GM12878 (cell line): ENCODE measurements around the gene KDM8. TPM values are rescaled to one million over a fixed set of nuclear protein-coding genes. Genes with fewer than 3 reads are reported as not detected.
A peak's percentile ranks its signal among the peaks of the same experiment; 100 is the strongest.

Source experiments
- ATAC-seq: fragments of 200-7000 bp; cut with Tn5 transposase; 3 replicates; pipeline ENCODE4 v1.9.1; 2020; ENCODE audit warnings: mild to moderate bottlenecking, moderate library complexity
- BruUV-seq: library from RNA; stranded (reverse); fragments of 400-500 nt; replicated peaks from 2 replicates; lab custom pipeline; 2021; lab: Mats Ljungman, UMichigan
- CTCF ChIA-PET: fragments of 300-600 bp; sonication (Branson Sonifier 250); formaldehyde crosslinking; extraction: SDS; loops from one replicate; lab custom pipeline; 2021; ENCODE audit warnings: inconsistent platforms; lab: Yijun Ruan, JAX
- POLR2A ChIA-PET: fragments of 350-600 bp; formaldehyde crosslinking; extraction: SDS; loops from one replicate; lab custom pipeline; 2021; ENCODE audit warnings: inconsistent platforms; lab: Charles Lee
- RAD21 ChIA-PET: fragments of 300-600 bp; sonication (Branson Sonifier 250); formaldehyde crosslinking; loops from one replicate; lab custom pipeline; 2023; ENCODE audit warnings: antibody characterized with exemption; ENCODE audit not compliant: unreplicated experiment; lab: Charles Lee
- SMC1A ChIA-PET: fragments of 300-600 bp; sonication (Branson Sonifier 250); formaldehyde crosslinking; loops from one replicate; lab custom pipeline; 2023; ENCODE audit not compliant: unreplicated experiment, uncharacterized antibody; lab: Charles Lee
- DNase-seq: peaks from one replicate; pipeline ENCODE4 v3.0.0-alpha.2; 2011; ENCODE audit warnings: low read depth, low spot score
- FAIRE-seq: peaks from 3 replicates; lab custom pipeline; 2011; peaks lifted over from hg19 to GRCh38; lab: Jason Lieb, UNC
- H2AFZ ChIP-seq: 2 replicates; pipeline ENCODE4 v1.6.0; 2011; ENCODE audit warnings: low read depth, low read length, control low read depth; ENCODE audit not compliant: control insufficient read depth
- H3K27ac ChIP-seq: 2 replicates; pipeline ENCODE4 v1.5.1; 2011; ENCODE audit warnings: control low read depth; ENCODE audit not compliant: control insufficient read depth, insufficient read depth
- H3K27me3 ChIP-seq, 2 experiments: replicated peaks in 1 of 2; 2 replicates each; pipeline versions ENCODE4 v1.6.0 to v1.6.1; 2011; ENCODE audit warnings: low read length in 1 of 2; ENCODE audit not compliant: control insufficient read depth in 2 of 2, insufficient read depth in 2 of 2
- H3K36me3 ChIP-seq, 2 experiments: 2 replicates each; pipeline ENCODE4 v1.5.1; 2011; ENCODE audit warnings: low read length in 1 of 2; ENCODE audit not compliant: control insufficient read depth in 2 of 2, insufficient read depth in 2 of 2
- H3K4me1 ChIP-seq: 2 replicates; pipeline ENCODE4 v1.6.1; 2011; ENCODE audit warnings: mild to moderate bottlenecking, low read length, moderate library complexity, mixed read lengths; ENCODE audit not compliant: control insufficient read depth, insufficient read depth
- H3K4me2 ChIP-seq: 2 replicates; pipeline ENCODE4 v1.6.0; 2011; ENCODE audit warnings: control low read depth; ENCODE audit not compliant: control insufficient read depth, insufficient read depth
- H3K4me3 ChIP-seq: fragments of 200-600 bp; sonication (generic); 2 replicates; pipeline ENCODE4 v1.5.1; 2016
- H3K79me2 ChIP-seq: 2 replicates; pipeline ENCODE4 v1.6.0; 2011; ENCODE audit warnings: low read length; ENCODE audit not compliant: control insufficient read depth, insufficient read depth
- H3K9ac ChIP-seq: 2 replicates; pipeline ENCODE4 v1.8.0; 2011; ENCODE audit warnings: low read length, control low read depth, mixed read lengths; ENCODE audit not compliant: control insufficient read depth, insufficient read depth
- H3K9me3 ChIP-seq: replicated peaks from 3 replicates; pipeline ENCODE4 v1.5.1; 2011; ENCODE audit warnings: mild to moderate bottlenecking, low read length; ENCODE audit not compliant: control insufficient read depth, insufficient read depth
- H4K20me1 ChIP-seq: 2 replicates; pipeline ENCODE4 v1.6.0; 2011; ENCODE audit not compliant: control insufficient read depth, insufficient read depth
- BACH1 ChIP-seq: fragments of 450-650 bp; IDR thresholded peaks from 2 replicates; pipeline ENCODE4 v1.6.1; 2017; ENCODE audit warnings: mild to moderate bottlenecking, borderline replicate concordance
- BHLHE40 ChIP-seq, 2 experiments: fragments of 450-650 bp in 1 of 2; IDR thresholded peaks; 2 replicates each; pipeline ENCODE4 v1.6.1; 2011 to 2017; ENCODE audit warnings: low read depth in 2 of 2, borderline replicate concordance in 1 of 2, improper control_type of control experiment in 1 of 2, low read length in 1 of 2, mild to moderate bottlenecking in 1 of 2
- CTCF ChIP-seq, 3 experiments: IDR thresholded peaks in 2 of 3; conservative IDR thresholded peaks in 1 of 3; 2 replicates each; pipeline ENCODE4 v1.5.1; 2011; ENCODE audit warnings: low read depth in 3 of 3, low read length in 3 of 3, mild to moderate bottlenecking in 3 of 3, control low read depth in 2 of 3, moderate library complexity in 2 of 3, inconsistent platforms in 1 of 3, mixed read lengths in 1 of 3; ENCODE audit not compliant: control insufficient read depth in 2 of 3, insufficient read depth in 1 of 3; ENCODE audit errors: extremely low read depth in 1 of 3
- HDGF ChIP-seq: fragments of 450-650 bp; IDR thresholded peaks from 2 replicates; pipeline ENCODE4 v1.6.1; 2016; ENCODE audit warnings: antibody characterized with exemption
- HSF1 ChIP-seq: fragments of 150-350 bp; IDR thresholded peaks from 2 replicates; pipeline ENCODE4 v1.6.1; 2014; ENCODE audit warnings: mild to moderate bottlenecking, low read depth, low read length
- JUND ChIP-seq: IDR thresholded peaks from 2 replicates; pipeline ENCODE4 v1.6.1; 2012; ENCODE audit warnings: low read depth, mild to moderate bottlenecking, low read length, improper control_type of control experiment, moderate library complexity
- MEF2B ChIP-seq: fragments of 450-650 bp; IDR thresholded peaks from 2 replicates; pipeline ENCODE4 v1.6.1; 2018; ENCODE audit warnings: mild to moderate bottlenecking, moderate library complexity; ENCODE audit not compliant: partially characterized antibody, poor library complexity, severe bottlenecking
- MYB ChIP-seq: fragments of 150-350 bp; IDR thresholded peaks from 2 replicates; pipeline ENCODE4 v1.6.1; 2014; ENCODE audit warnings: mild to moderate bottlenecking, low read depth, low read length, borderline replicate concordance
- POLR2AphosphoS2 ChIP-seq: IDR thresholded peaks from 2 replicates; pipeline ENCODE4 v1.6.1; 2011; ENCODE audit warnings: low read depth, mild to moderate bottlenecking, low read length, improper control_type of control experiment, moderate library complexity
- RAD21 ChIP-seq: IDR thresholded peaks from 2 replicates; pipeline ENCODE4 v1.6.1; 2011; ENCODE audit warnings: mild to moderate bottlenecking, low read depth, low read length, moderate library complexity; ENCODE audit not compliant: insufficient read depth
- RUNX3 ChIP-seq: IDR thresholded peaks from 2 replicates; pipeline ENCODE4 v1.6.1; 2012; ENCODE audit warnings: low read length, inconsistent platforms
- SUZ12 ChIP-seq: fragments of 200-600 bp; sonication (generic); IDR thresholded peaks from one replicate; pipeline ENCODE4 v1.6.1; 2018; ENCODE audit warnings: antibody characterized with exemption, mild to moderate bottlenecking; ENCODE audit not compliant: unreplicated experiment
- ZBED1 ChIP-seq: IDR thresholded peaks from 2 replicates; pipeline ENCODE4 v1.6.1; 2016; ENCODE audit warnings: borderline replicate concordance
- ZNF24 ChIP-seq: fragments of 450-650 bp; IDR thresholded peaks from 2 replicates; pipeline ENCODE4 v1.6.1; 2017; ENCODE audit warnings: antibody characterized with exemption, mild to moderate bottlenecking
- WGBS: methylation state at CpG from one replicate; pipeline ENCODE4 v1.1.6; 2016; ENCODE audit warnings: low lambda C conversion rate; ENCODE audit not compliant: insufficient replicate concordance, insufficient coverage; ENCODE audit errors: missing lambda C conversion rate; 5-methylcytosine and 5-hydroxymethylcytosine counted together
- in situ Hi-C: fragments of 300-500 bp; cut with MboI; formaldehyde crosslinking; loops from 9 replicates; pipeline ENCODE4 v1.14.3; 2018; ENCODE audit warnings: mixed read lengths
- intact Hi-C: fragments of 100-400 bp; cut with micrococcal nuclease; formaldehyde crosslinking; loops from one replicate; pipeline ENCODE4 v1.14.2; 2022; ENCODE audit not compliant: unreplicated experiment
- polyA plus RNA-seq, 11 experiments: library from polyadenylated mRNA; depleted of rRNA in 4 of 11; unstranded in 6 of 11; stranded (reverse) in 5 of 11; fragments of >200 nt; fragmentation: Nextera tagmentation in 4 of 11; fragmentation: Illumina TruSeq in 1 of 11; extraction: Ambion mirVana in 4 of 11; extraction: Trizol in 1 of 11; gene quantifications; 1 replicate in 1 of 11; 2 replicates in 10 of 11; pipeline versions ENCODE4 v1.2.1 to v1.2.3, GENCODE V29; 2011 to 2016; ENCODE audit warnings: inconsistent platforms in 2 of 11, missing spikeins in 2 of 11, low read depth in 1 of 11
- total RNA-seq, 4 experiments: library from RNA; depleted of rRNA in 3 of 4; stranded (reverse); fragments of >200 nt in 3 of 4; fragmentation: Illumina TruSeq in 1 of 4; extraction: Trizol in 1 of 4; gene quantifications; 2 replicates each; pipeline versions ENCODE4 v1.2.1 to v1.2.3, GENCODE V29; 2013 to 2021
- TF ChIP-seq, protein P1 (sequence below): IDR thresholded peaks from 2 replicates; pipeline ENCODE4 v1.6.1; 2011; ENCODE audit warnings: borderline replicate concordance, low read depth, mild to moderate bottlenecking, moderate library complexity, mixed read lengths, low read length; ENCODE audit not compliant: insufficient read depth; ENCODE audit errors: extremely low read length
- TF ChIP-seq, protein P2 (sequence below): IDR thresholded peaks from 2 replicates; pipeline ENCODE4 v1.6.1; 2012; ENCODE audit warnings: low read depth, low read length, improper control_type of control experiment

The KDM8 gene
- total and polyA plus RNA-seq, 10 of the 15 experiments (the other 5 are each of a cell fraction or from before 2014, with no cell fraction given) = 0.79 to 8.9 (median 5.8) TPM

GRCh38 chr16:27168790-27169189 is 34.5 kb upstream of the KDM8 start (continued):
- TF ChIP-seq HSF1 = no peak
- no peak for TF ChIP-seq ZNF24

GRCh38 chr16:27169511-27170071 is 33.7 kb upstream of the KDM8 start:
- in situ Hi-C loops (loop anchor here (10.0 kb wide), 1 partner anchor 285 kb away; no protein-coding TSS in a partner anchor), intact Hi-C loops (no loop called here)
- 24% methylated on average over 5 of the region's 6 CpGs for WGBS
- H3K36me3 ChIP-seq = no peaks in the 10 kb centered on the region
- FAIRE-seq (no peak), ATAC-seq (peak; percentile 84), DNase-seq (peak; percentile 13)
- H3K4me1 ChIP-seq = peaks cover 13% of the 10 kb centered on the region
- ChIA-PET CTCF (interaction anchor here (0.6 to 3.1 kb wide), 10 partner anchors 9 to 199 kb away, joined by 3 to 24 read pairs (median 6); partner anchors contain the start of gene KDM8), SMC1A (interaction anchor here (1.0 to 2.1 kb wide), 4 partner anchors 14 to 203 kb away, joined by 3 to 6 read pairs (median 4); no protein-coding TSS in a partner anchor), RAD21 (interaction anchor here (0.9 to 1.9 kb wide), 3 partner anchors 56 to 198 kb away, joined by 3 to 13 read pairs (median 4); no protein-coding TSS in a partner anchor), POLR2A (interaction anchor here (0.6 kb wide), 1 partner anchor 59 kb away, joined by 10 read pairs; no protein-coding TSS in a partner anchor)
- BruUV-seq = no TSS peak
- H4K20me1 ChIP-seq = no peaks in the 10 kb centered on the region
- 0 out of 4 replicates have a peak, but pooled peaks cover 0 to 2% of the 10 kb centered on the region in 2 experiments for H3K27me3 ChIP-seq
- no peaks in the 10 kb centered on the region for H3K79me2 ChIP-seq
- H3K4me2 ChIP-seq = peak overlapping the region; percentile 13; the same call in 1 of the 2 replicates
- peak overlapping the region; percentile 17; the same call in 1 of the 2 replicates for H2AFZ ChIP-seq
- no peak overlapping the region for H3K9ac ChIP-seq
- H3K4me3 ChIP-seq = no peak overlapping the region
- peaks cover 4% of the 10 kb centered on the region; the same call in 1 of the 3 replicates for H3K9me3 ChIP-seq
- no peak overlapping the region for H3K27ac ChIP-seq
- TF ChIP-seq RUNX3 = peak; percentile 79
- no peak for TF ChIP-seq MEF2B
- TF ChIP-seq, protein P1, sequence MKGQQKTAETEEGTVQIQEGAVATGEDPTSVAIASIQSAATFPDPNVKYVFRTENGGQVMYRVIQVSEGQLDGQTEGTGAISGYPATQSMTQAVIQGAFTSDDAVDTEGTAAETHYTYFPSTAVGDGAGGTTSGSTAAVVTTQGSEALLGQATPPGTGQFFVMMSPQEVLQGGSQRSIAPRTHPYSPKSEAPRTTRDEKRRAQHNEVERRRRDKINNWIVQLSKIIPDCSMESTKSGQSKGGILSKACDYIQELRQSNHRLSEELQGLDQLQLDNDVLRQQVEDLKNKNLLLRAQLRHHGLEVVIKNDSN = no peak
- TF ChIP-seq JUND = no peak
- no peak for TF ChIP-seq BACH1
- TF ChIP-seq MYB = no peak
- no peak for TF ChIP-seq SUZ12
- TF ChIP-seq RAD21 = 0 out of 2 replicates have a peak, but pooled peaks have one; percentile 8
- TF ChIP-seq ZBED1 = no peak
- TF ChIP-seq BHLHE40 (IDR thresholded peaks at IDR 0.05; ENCODE audit: borderline replicate concordance in 1 of 2, low read depth in 2 of 2, low read length in 1 of 2) = no peak
- TF ChIP-seq, protein P2, sequence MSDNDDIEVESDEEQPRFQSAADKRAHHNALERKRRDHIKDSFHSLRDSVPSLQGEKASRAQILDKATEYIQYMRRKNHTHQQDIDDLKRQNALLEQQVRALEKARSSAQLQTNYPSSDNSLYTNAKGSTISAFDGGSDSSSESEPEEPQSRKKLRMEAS = no peak
- no peak for TF ChIP-seq HDGF
- TF ChIP-seq POLR2AphosphoS2 = no peak
- peak in 1 of 3 experiments; percentile 6; a peak in 2 of 6 replicates for TF ChIP-seq CTCF (IDR thresholded peaks at IDR 0.05 in 2 of 3, conservative IDR thresholded peaks at IDR 0.05 in 1 of 3; ENCODE audit: control insufficient read depth in 2 of 3, extremely low read depth in 1 of 3, insufficient read depth in 1 of 3, low read depth in 3 of 3, low read length in 3 of 3)
